ENCODE results near the gene DPYSL5.
"Not testable (repeated sequence)": the region's sequence is repeated elsewhere in the genome, so short reads cannot be mapped to it uniquely, and the experiment has no call there.

Gene DPYSL5, protein sequence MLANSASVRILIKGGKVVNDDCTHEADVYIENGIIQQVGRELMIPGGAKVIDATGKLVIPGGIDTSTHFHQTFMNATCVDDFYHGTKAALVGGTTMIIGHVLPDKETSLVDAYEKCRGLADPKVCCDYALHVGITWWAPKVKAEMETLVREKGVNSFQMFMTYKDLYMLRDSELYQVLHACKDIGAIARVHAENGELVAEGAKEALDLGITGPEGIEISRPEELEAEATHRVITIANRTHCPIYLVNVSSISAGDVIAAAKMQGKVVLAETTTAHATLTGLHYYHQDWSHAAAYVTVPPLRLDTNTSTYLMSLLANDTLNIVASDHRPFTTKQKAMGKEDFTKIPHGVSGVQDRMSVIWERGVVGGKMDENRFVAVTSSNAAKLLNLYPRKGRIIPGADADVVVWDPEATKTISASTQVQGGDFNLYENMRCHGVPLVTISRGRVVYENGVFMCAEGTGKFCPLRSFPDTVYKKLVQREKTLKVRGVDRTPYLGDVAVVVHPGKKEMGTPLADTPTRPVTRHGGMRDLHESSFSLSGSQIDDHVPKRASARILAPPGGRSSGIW

GRCh38 chr2:26847655-26848335, at the start of gene DPYSL5:
TSS of gene DPYSL5 (plus strand) at chr2:26848132. CDS start at chr2:26898500, 50,368 bp downstream.
- no peak for DNase-seq (ENCODE audit: low spot score)

- DNase-seq (ENCODE audit: low spot score): no peak
Measured at GRCh38 chr2:26801328-26801727, 46.6 kb upstream of the DPYSL5 start.

GRCh38 chr2:26801796-26802195, 46.1 kb upstream of the DPYSL5 start:
- DNase-seq (ENCODE audit: low spot score): no peak

GRCh38 chr2:26805241-26805676, 42.7 kb upstream of the DPYSL5 start:
- DNase-seq (ENCODE audit: low spot score): no peak

- DNase-seq (ENCODE audit: low spot score): no peak
Measured at GRCh38 chr2:26807788-26808460, 40.0 kb upstream of the DPYSL5 start.

DNA sequence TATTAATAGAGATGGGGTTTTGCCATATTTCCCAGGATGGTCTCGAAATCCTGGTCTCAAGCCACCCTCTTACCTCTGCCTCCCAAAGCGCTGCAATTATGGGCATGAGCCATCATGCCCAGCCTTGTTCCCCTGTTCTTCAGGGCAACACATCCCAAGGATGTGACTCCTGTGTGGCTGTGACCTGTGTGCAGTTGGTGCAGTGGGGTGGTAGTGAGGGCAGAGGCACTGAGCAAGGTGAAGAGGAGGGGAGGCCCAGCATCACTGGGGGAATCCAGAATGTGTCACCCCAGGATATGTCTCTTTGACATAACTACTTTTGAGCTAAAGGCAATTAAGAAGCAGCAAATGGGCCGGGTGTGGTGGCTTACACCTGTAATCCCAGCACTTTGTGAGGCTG, 38.7 kb upstream of the DPYSL5 start:
- DNase-seq (ENCODE audit: low spot score): no peak

DNA sequence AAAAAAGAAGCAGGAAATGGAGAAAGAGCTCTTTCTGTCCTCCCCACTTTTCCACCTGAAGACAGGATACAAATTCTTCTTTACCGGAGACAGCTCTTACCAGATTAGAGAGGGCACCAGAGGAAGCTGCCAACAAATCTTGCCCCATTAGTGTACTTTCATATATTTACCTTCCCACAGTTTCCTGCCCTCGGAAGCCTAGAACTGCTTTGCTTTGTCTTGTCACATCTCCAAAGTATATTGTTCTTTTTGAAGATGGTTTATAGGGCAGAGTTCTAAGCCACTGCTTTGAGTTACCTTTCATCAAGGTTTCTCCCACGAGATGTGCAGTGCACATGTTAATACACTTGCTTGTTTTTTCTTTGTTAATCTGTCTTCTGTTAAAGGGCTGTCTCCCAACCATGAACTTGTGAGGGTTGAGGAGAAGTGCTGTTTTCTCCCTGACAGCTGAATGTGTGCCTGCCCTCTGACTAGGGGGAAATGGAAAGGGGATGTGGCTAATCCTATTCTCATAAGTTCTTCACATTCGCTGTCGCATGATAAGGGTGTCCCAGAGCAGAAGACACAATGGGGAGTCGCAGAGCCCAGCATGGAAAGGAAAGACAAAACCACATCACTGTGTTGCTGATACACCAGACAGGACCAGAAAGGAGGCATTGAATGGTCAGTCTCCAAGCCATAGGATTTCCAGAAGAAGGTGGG, 37.9 kb upstream of the DPYSL5 start:
- no peak for DNase-seq (ENCODE audit: low spot score)

GRCh38 chr2:26811261-26811660, 36.7 kb upstream of the DPYSL5 start:
- DNase-seq (ENCODE audit: low spot score): no peak

GRCh38 chr2:26811791-26812694, 35.9 kb upstream of the DPYSL5 start:
- no peak for DNase-seq (ENCODE audit: low spot score)

DNA sequence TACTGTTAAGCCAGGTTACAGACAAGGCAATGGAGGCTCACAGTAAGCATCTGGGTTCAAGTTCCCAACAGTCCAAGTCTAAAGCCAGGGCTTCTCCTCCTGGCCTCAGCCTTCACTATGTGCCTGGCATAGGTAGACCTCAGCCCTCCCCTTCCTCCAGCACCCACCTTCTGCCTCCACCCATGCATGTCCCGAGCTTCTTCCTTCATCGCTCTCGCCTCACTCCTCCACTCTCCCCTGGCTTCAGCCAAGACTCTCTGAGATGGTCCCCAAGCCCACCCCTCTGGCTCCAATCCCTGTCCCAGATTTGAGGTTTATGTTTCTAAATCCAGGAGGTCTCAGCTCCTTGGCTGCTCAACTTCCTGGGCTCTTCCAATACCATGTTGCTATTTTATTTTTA, 35.2 kb upstream of the DPYSL5 start:
- DNase-seq (ENCODE audit: low spot score): no peak

GRCh38 chr2:26814072-26814765, 33.7 kb upstream of the DPYSL5 start:
- DNase-seq (ENCODE audit: low spot score): not testable (repeated sequence)

GRCh38 chr2:26816893-26817292, 31.0 kb upstream of the DPYSL5 start:
- DNase-seq (ENCODE audit: low spot score): no peak

GRCh38 chr2:26818255-26818654, 29.7 kb upstream of the DPYSL5 start:
- DNase-seq (ENCODE audit: low spot score): no peak

DNA sequence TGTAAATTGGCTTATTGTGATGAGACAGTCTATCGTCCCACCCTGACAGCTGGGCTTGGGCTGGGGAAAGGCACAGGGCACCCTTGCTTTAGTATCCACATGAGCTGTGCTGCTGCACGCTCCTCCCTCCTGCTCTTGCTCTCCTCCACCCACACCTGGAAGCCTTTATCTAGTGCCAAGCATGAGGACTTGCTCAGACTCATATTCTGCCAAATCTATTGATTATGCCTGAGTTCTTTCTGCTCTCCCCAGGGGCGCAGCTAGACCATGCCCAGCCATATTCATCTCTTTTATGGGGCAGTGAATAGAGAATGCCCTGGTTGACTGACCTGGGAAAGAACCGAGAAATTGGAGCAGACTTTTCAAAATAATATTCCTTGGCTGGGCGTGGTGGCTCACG, 29.0 kb upstream of the DPYSL5 start:
- no peak for DNase-seq (ENCODE audit: low spot score)

GRCh38 chr2:26820932-26821331, 27.0 kb upstream of the DPYSL5 start:
- DNase-seq (ENCODE audit: low spot score): no peak

DNA sequence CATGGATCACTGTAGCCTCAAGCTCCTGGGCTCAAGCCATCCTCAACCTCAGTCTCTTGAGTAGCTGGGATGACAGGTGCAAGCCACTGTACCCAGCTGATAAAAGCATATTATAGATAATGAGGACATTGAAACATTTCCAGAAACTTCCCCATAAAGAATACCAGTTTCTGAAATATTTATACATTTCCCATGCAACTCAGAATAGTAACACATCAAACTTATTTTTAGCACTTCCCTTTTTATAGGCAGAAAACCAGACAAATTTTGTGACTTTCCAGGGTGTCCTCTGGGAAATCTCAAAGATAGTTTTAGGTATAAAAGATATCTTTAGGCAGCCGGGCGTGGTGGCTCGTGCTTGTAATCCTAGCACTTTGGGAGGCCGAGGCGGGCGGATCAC, 25.1 kb upstream of the DPYSL5 start:
- DNase-seq (ENCODE audit: low spot score): no peak

DNA sequence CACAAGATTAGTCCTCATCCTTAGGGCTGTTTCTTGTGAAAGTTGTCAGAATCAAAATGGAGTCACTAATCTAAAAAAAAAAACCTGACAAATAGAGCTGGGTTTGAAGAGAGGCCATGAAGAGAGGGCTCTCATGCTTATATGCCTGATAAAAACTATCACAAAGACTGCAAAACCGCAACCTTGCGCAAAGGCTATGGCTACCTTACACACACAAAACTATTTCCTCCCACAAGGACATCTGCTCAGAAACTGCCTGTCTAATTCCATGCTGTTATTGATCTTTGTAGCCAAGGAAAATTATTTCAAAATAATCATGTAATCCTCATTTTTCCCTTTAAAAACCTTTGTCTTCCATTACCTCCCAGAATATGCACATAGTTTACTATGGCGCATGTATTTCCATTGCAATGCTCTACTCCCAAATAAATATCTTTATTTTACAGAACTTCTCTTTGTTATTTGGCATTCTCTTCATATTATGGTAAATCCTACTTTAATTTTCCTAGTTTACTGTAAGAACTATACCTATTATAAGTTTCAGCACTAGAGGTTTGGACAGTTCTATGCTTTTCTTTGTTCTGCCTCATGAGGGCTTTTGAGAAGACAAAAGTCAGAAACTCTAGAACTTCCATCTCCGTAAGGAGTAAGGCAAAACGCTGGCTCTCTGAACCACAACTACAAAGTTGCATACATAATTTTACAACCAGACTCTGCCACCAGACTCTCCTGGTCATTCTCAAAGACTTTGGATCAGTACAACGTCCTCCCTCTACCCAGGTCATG, 9.6 kb upstream of the DPYSL5 start:
- no peak for DNase-seq (ENCODE audit: low spot score)

DNA sequence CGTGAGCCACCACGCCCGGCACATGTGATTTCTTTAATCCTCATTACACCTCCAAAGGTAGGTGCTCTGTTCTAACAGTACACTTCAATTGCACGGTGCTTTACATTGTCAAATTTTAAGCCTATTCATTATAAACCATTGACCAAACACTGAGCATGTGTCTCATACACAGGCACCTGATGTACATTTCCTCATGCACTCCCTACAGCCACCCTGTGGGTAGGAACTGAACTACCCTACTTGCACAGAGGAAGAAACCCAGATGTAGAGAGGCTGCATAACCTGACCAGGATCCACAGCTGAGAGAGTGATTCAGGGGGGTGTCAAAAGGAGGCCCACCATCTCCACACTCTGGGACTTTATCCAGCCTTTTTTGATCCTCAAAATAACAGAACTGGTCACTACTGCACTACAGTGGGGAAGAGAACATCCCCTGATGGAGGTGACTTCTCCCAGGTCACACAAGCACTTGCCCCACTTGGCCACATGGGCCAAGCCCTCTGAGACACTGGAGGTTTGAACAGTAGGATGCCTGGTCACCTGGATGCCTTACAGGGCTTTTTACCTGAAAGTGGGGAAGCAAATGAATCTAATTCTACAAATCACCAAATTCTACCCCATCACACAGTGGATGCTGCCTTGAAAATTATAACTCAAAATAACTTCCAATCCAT, 6.9 kb upstream of the DPYSL5 start:
- DNase-seq (ENCODE audit: low spot score): no peak

DNA sequence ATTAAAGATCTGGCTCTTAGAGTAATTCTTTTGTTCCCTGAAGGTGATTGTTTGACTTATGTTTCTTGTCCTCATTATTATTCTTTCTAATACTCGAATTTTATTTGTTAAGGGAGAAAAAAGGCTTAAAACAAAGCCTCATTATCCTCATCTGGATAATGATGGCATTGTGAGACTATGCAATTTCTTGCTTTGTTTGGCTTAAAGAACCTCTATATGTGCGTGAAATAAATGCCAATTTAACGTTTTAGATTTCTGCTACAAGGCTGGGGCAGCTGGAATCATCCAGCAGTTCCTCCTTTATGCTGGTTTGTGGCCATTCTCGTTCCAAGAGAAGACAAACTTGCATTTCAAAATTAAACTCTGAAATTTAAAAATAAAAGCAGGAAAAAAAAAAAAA, 4.9 kb upstream of the DPYSL5 start:
- DNase-seq (ENCODE audit: low spot score): no peak
